ENCODE data around the gene ICE1.

- no peak for TF ChIP-seq POLR2AphosphoS5 (IDR thresholded peaks at IDR 0.05; ENCODE audit: low read depth, low read length)
- no peak for TF ChIP-seq TAF1 (IDR thresholded peaks at IDR 0.05; ENCODE audit: borderline replicate concordance, insufficient read depth, low read length)
- TF ChIP-seq REST (IDR thresholded peaks at IDR 0.05; ENCODE audit: insufficient read depth in 1 of 2, low read depth in 2 of 2, low read length in 2 of 2): no peak
- no peak for TF ChIP-seq SIN3A (IDR thresholded peaks at IDR 0.05; ENCODE audit: borderline replicate concordance, insufficient read depth, low read length)
- no peak for TF ChIP-seq FOXP2 (optimal IDR thresholded peaks at IDR 0.05; ENCODE audit: borderline replicate concordance, extremely low read depth, extremely low read length, insufficient read depth)
Measured at GRCh38 chr5:5378531-5378930, 43.9 kb upstream of the ICE1 start.
